Measurements from ENCODE around the gene AP1S1.
A peak's percentile ranks its signal among the peaks of the same experiment; 100 is the strongest.
"Not testable (repeated sequence)": the region's sequence is repeated elsewhere in the genome, so short reads cannot be mapped to it uniquely, and the experiment has no call there.

The AP1S1 gene

GRCh38 chr7:101153969-101154692 lies at the start of gene AP1S1:
TSS of gene AP1S1 (plus strand) at chr7:101154476. CDS start at chr7:101154515, 39 bp downstream.
- peak; percentile 96 for DNase-seq

- no peak for DNase-seq
Observed at GRCh38 chr7:101104799-101105198, 49.5 kb upstream of the AP1S1 start.

- DNase-seq = not testable (repeated sequence)
Observed at GRCh38 chr7:101105248-101105647, 49.0 kb upstream of the AP1S1 start.

DNA sequence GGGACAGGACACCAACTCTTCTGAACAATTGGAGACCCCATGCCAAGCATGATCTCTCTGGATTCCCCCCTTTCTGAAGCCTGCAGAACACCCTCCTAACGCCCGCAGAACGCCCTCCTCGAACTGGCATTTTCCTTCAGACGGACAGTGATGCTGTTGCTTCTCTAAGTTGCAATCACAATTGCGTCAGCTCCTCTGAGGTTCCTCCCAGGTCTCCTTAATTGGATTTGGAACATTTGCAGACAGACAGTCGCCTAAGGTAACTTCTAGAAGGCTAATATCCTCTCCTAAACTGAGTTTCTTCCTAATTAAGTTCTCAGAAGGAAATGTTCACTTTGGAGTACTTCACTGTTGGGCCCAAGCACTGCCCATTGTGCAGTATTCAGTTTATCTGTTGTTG lies 47.9 kb upstream of the AP1S1 start:
- no peak for DNase-seq

GRCh38 chr7:101108330-101108857 lies 45.9 kb upstream of the AP1S1 start:
- no peak for DNase-seq

GRCh38 chr7:101108961-101109360 lies 45.3 kb upstream of the AP1S1 start:
- no peak for DNase-seq

GRCh38 chr7:101109368-101109767 lies 44.9 kb upstream of the AP1S1 start:
- DNase-seq = no peak

DNA sequence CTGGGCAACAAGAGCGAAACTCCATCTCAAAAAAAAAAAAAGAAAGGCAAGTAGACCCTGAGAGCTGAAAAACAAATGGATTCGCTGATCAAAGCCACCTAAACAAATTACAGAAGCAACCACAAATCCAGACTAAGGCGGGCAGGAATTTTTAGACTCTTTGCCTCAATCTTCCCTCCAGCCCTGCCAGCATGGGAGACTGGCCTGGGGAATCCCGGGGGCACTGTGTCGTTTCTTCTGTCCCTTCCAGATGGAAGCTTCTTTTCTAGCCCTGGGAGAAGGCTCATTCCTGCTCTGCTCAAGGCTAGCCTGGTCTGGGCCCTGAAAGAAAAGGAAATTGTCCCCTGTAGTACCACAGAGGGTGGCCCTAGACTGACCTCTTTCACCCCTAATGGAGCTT lies 43.0 kb upstream of the AP1S1 start:
- no peak for DNase-seq

DNA sequence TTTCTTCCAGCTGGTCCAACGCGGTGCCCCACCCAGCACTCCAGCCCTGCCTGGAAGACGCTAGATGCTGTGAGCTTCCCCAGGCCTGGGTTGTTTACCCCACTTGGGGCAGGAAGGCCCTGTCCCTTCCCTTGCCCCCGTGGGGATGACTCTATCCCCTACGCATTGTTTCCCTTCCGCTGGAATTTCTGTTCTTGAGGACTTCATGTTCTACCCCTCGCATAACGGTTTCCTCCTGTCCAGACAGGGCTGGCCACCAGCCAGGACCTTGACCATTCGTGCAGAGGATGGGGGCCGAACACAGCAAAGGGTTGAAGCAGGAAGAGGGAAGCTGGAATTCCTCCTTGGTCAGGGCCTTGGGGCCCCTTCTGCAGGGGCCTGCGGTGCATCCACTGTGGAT lies 42.0 kb upstream of the AP1S1 start:
- no peak for DNase-seq

DNA sequence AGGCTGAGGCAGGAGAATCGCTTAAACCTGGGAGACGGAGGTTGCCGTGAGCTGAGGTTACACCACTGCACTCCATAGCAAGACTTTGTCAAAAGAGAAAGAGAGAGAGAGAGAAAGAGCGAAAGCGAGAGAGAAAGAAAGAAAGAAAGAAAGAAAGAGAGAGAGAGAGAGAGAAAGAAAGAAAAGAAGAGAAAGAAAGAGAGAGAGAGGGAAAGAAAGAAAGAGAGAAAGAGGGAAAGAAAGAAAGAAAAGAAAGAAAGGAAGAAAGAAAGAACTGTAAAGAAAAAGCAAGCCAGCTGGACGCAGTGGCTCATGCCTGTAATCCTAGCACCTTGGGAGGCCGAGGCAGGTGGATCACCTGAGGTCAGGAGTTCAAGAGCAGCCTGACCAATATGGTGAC lies 41.1 kb upstream of the AP1S1 start:
- not testable (repeated sequence) for DNase-seq

DNA sequence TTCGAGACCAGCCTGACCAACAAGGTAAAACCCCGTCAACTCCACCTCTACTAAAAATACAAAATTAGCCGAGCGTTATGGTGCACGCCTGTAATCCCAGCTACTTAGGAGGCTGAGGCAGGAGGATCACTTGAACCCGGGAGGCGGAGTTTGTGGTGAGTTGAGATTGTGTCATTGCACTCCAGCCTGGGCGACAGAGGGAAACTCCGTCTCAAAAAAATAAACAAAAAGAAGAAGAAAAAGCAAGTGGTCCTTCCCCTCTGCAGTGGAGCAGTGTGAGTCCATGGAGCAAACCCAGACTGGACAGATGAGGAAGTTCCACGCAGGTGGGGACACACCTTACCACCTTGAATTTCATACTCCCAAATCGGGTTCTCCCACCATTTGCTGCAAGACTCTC lies 40.4 kb upstream of the AP1S1 start:
- no peak for DNase-seq

DNA sequence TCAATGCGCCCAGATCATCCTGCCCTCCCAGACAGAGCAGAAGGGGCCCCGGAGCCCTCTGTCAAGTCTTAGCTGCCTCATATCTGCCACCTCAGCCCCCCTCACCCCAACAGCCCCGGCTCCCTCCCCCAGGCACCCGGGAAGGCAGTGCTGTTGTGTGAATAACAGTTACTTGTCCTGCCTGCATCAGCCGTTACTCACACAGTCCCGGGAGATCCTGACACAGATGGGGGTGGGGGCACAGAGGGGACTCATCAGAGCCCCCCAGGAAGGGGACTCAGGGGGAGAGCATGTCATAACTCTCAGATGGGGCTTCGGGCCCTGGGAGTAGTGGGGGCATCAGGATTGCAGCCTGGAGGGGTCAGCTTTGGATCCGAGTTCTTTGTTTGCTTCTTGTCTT lies 39.8 kb upstream of the AP1S1 start:
- DNase-seq = no peak

DNA sequence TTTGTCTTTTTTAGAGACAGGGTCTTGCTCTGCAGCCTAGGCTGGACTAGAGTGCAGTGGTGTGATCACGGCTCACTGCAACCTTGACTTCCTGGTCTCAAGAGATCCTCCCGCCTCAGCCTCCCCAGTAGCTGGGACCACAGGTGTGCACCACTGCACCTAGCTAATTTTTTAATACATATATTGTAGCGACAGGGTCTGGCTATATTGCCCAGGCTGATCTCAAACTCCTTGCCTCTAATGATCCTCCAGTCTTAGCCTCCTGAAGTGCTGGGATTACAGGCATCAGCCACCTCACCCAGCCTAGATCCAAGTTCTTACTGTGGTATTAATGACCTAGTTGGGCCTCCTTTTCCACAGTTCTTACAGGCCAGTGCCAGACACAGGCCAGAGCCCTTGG lies 39.1 kb upstream of the AP1S1 start:
- DNase-seq = no peak

DNA sequence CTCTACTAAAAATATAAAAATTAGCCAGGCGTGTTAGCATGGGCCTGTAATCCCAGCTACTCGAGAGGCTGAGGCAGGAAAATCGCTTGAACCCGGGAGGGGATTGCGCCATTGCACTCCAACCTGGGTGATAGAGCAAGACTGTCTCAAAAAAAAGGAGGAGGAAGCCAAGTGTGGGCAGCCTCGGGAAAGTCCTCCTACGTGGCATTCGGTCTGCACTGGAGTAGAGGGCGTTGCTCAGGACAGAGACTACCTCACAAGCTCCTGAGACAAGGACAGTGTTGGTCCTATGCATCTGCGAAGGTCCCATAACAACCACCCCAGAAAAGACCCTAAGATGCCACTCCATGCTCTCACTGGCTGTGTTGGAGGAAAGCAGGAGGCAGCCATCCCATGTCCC lies 37.4 kb upstream of the AP1S1 start:
- DNase-seq = no peak

DNA sequence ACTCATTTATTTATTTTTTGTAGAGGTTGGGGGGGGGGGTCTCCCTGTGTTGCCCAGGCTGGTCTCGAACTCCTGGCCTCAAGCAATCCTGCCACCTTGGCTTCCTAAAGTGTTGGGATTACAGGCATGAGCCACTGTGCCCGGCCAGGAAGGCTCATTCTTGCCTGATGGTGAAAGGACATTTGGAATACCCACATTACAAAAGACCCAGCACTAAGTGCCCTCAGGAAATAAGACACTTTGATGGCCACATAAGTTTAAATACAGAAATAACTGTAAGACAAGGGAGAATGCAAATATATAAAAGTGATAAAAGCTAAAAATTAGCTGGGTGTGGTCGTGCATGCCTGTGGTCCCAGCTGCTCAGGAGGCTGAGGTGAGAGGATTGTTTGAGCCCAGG lies 35.4 kb upstream of the AP1S1 start:
- no peak for DNase-seq

DNA sequence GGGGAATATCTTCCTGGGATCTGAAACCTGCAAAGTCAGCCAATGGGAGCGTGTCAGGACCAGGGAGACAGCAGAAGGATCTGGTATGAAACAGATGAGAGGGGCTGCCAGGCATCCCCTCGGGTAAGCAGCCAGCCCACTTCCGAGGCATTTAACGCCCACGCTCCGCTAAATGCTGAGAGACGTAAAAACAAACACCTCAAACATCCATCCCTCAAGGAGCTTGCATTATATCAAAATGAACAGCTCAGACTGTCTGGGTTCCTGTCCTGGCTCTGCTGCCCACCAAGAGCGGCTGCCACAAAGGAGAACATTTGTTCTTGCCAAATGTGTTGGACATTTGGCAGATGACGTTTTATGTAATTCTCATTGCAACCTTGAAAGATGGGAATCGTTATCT lies 34.4 kb upstream of the AP1S1 start:
- no peak for DNase-seq

GRCh38 chr7:101120315-101120714 lies 34.0 kb upstream of the AP1S1 start:
- no peak for DNase-seq

- not testable (repeated sequence) for DNase-seq
Observed at GRCh38 chr7:101121631-101121990, 32.7 kb upstream of the AP1S1 start.

DNA sequence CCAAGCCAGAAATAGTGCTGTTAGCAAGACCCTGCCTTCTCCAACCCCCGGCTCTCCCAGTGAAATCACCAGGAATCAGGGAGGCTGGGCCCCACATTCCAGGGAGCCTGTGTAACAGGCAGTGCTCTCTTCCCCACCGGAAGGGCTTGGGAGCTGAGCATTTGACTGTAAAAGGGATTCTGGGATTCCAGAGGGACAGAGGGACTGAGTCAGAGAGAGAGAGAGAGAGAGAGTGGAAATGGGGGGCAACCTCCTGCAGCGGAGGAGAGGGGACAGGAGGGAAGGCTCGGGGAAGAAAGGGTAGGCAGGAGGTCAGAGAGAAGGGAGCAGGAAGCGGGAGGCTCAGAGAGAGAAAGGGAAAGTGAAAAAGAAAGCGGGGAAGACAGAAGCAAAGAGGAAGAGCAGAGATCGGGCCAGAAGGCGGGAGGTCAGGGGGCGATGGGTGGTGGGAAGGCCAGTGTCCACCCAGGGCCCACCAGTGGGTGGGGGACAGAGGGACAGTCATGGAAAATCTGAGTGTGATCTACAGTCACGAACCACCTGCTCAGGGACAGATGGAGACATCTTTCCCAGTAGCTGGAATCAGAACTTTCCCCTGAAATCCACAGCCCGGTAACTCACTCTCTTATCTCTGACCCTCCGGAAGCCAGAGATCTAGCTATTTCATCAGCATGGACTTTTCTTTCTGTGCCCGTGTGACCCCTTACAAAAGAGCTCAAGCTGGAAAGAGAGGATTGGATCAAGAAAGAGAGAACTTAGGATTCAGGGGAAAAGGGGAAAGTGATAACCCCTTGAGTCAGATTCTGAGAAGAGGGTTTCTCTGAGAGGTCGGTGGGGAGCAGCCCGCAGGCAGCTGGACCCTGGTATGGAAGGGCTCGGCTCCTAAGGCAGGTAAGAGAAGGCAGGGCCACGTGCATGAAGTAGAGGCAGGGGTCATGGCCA lies 32.0 kb upstream of the AP1S1 start:
- no peak for DNase-seq

DNA sequence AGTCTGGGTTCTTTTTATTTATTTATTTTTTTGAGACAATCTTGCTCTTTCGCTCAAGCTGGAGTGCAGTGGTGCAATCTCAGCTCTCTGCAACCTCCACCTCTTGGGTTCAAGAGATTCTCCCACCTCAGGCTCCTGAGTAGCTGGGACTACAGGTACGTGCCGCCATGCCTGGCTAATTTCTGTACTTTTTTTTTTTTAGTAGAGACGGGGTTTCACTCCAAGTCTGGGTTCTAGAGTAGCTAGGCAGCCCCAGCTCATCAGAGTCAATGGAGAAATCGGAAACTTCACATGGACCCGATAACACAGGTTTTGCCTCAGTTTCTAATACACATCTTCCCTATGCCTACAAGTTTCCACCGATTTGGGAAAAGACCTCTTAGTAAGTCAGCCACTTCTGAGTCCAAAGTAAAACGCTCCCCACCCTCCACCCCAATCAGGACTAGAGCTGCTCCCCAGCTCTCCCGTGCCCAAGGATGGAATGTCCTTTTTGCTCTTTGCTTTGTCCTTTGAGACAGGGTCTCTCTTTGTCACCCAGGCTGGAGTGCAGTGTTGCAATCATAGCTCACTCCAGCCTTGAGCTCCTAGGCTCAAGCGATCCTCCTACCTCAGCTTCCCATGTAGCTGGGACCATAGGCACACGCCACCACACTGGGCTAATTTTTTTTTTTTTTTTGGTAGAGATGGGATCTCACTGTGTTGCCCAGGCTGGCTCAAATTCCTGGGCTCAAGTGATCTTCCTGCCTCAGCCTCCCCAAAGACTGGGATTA lies 31.2 kb upstream of the AP1S1 start:
- no peak for DNase-seq

DNA sequence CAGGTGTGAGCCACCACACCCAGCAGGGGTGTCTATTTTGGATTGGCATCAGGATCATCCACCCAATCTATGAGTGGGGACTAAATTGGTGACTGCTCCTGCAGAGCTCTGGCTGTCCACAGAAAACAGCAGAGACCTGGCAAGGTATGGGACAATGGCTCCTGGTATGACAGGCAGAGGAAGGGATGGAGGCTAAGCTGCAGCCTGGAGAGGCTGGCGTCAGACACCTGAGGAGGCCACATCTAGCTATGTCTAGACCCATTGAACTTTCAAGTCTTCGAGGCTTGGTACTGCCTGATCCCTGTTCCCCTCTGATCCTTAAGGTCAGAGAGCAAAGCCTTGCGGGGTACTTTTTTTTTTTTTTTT lies 30.6 kb upstream of the AP1S1 start:
- no peak for DNase-seq

GRCh38 chr7:101124376-101125056 lies 29.8 kb upstream of the AP1S1 start:
- no peak for DNase-seq
